PC-3 (cell line): Measurements from ENCODE around the gene EIF6. TPM values are rescaled to one million over a fixed set of nuclear protein-coding genes. Genes with fewer than 3 reads are reported as not detected.

Source experiments
- ATAC-seq: fragments of 200-7000 bp; cut with Tn5 transposase; 2 replicates; pipeline ENCODE4 v1.9.1; 2020; ENCODE audit warnings: mild to moderate bottlenecking, moderate library complexity
- BruUV-seq: library from RNA; stranded (reverse); fragments of 400-500 nt; replicated peaks from 2 replicates; lab custom pipeline; 2021; lab: Mats Ljungman, UMichigan
- CTCF ChIA-PET: fragments of 300-600 bp; sonication (Branson Sonifier 250); formaldehyde crosslinking; loops from one replicate; lab custom pipeline; 2022; ENCODE audit warnings: antibody characterized with exemption; lab: Charles Lee
- POLR2A ChIA-PET: fragments of 300-600 bp; sonication (Branson Sonifier 250); formaldehyde crosslinking; loops from one replicate; lab custom pipeline; 2022; ENCODE audit warnings: antibody characterized with exemption; ENCODE audit not compliant: unreplicated experiment; lab: Charles Lee
- DNase-seq: peaks from one replicate; pipeline ENCODE4 v3.0.0-alpha.2; 2015
- H2AFZ ChIP-seq: fragments of 300-600 bp; sonication (generic); 2 replicates; pipeline ENCODE4 v1.6.0; 2016; ENCODE audit warnings: antibody characterized with exemption, low read length
- H3F3A ChIP-seq: fragments of 300-600 bp; sonication (generic); one replicate; pipeline ENCODE4 v1.6.0; 2017; ENCODE audit warnings: antibody characterized with exemption, low read length, control low read depth, mild to moderate bottlenecking; ENCODE audit not compliant: unreplicated experiment
- H3K27ac ChIP-seq: fragments of 300-600 bp; sonication (generic); 2 replicates; pipeline ENCODE4 v1.5.1; 2016; ENCODE audit warnings: mild to moderate bottlenecking, low read length
- H3K27me3 ChIP-seq: fragments of 300-600 bp; sonication (generic); 2 replicates; pipeline ENCODE4 v1.6.1; 2016; ENCODE audit warnings: low read length, mixed read lengths
- H3K36me3 ChIP-seq: fragments of 300-600 bp; sonication (generic); 2 replicates; pipeline ENCODE4 v1.6.1; 2016; ENCODE audit warnings: low read depth, mixed run types, low read length, mixed read lengths
- H3K4me1 ChIP-seq: fragments of 300-600 bp; sonication (generic); 2 replicates; pipeline ENCODE4 v1.5.1; 2016; ENCODE audit warnings: low read length; ENCODE audit not compliant: insufficient read depth
- H3K4me2 ChIP-seq: fragments of 300-600 bp; sonication (generic); 2 replicates; pipeline ENCODE4 v1.6.0; 2016; ENCODE audit warnings: low read length
- H3K4me3 ChIP-seq: fragments of 300-600 bp; sonication (generic); 2 replicates; pipeline ENCODE4 v1.5.1; 2016; ENCODE audit warnings: mild to moderate bottlenecking, low read length, mixed read lengths
- H3K79me2 ChIP-seq: fragments of 300-600 bp; sonication (generic); 2 replicates; pipeline ENCODE4 v1.6.1; 2017; ENCODE audit warnings: low read length, mixed read lengths
- H3K9ac ChIP-seq: fragments of 300-600 bp; sonication (generic); 2 replicates; pipeline ENCODE4 v1.6.0; 2016; ENCODE audit warnings: mild to moderate bottlenecking, low read length
- H3K9me2 ChIP-seq: fragments of 300-600 bp; sonication (generic); replicated peaks from 2 replicates; pipeline ENCODE4 v1.6.1; 2016; ENCODE audit warnings: mixed run types, low read length, mixed read lengths
- H3K9me3 ChIP-seq: fragments of 300-600 bp; sonication (generic); 2 replicates; pipeline ENCODE4 v1.6.1; 2016; ENCODE audit warnings: low read length, mixed read lengths
- H4K20me1 ChIP-seq: fragments of 300-600 bp; sonication (generic); 2 replicates; pipeline ENCODE4 v1.6.1; 2016; ENCODE audit warnings: low read length, mixed read lengths
- EZH2 ChIP-seq: fragments of 300-600 bp; sonication (generic); IDR thresholded peaks from one replicate; pipeline ENCODE4 v1.6.1; 2017; ENCODE audit warnings: antibody characterized with exemption, mild to moderate bottlenecking, low read length; ENCODE audit not compliant: unreplicated experiment
- EZH2phosphoT487 ChIP-seq: fragments of 300-600 bp; sonication (generic); IDR thresholded peaks from 2 replicates; pipeline ENCODE4 v1.6.1; 2018; ENCODE audit warnings: mild to moderate bottlenecking, antibody characterized with exemption, low read length, borderline replicate concordance
- intact Hi-C: fragments of 100-400 bp; cut with micrococcal nuclease; formaldehyde crosslinking; loops from 2 replicates; pipeline ENCODE4 v1.9.0; 2023
- total RNA-seq: library from RNA; depleted of rRNA; stranded (reverse); fragments of >200 nt; gene quantifications from 2 replicates; pipeline ENCODE4 v1.2.3, GENCODE V29; 2014
- TF ChIP-seq, protein P1 (sequence below): fragments of 300-600 bp; sonication (generic); conservative IDR thresholded peaks from 2 replicates; pipeline ENCODE4 v1.5.1; 2017; ENCODE audit warnings: antibody characterized with exemption, low read depth, mild to moderate bottlenecking, low read length

The EIF6 gene
- total RNA-seq, 1 experiment from 2014 or later, result 292 TPM

DNA sequence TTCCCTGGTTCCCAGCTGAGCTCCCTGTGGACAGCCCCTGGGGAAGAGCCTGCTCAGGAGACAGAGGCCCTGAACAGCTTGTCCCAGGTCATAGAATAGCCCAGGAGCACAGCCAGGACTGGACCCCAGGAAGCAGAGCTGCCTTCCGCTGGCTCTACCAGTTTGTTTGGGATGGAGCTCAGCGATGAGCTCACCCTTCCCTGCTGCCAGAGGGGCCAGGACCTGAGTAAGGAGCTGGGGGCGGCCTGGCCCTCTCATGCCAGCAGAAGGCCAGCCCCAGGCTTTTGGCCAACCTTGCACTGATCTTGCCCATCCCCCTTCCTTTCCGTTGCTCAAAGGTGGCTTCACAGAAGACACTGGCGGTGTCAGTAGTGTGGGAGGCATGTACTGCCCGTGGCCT, 24.1 kb downstream of the EIF6 start:
- no peak for ATAC-seq

DNA sequence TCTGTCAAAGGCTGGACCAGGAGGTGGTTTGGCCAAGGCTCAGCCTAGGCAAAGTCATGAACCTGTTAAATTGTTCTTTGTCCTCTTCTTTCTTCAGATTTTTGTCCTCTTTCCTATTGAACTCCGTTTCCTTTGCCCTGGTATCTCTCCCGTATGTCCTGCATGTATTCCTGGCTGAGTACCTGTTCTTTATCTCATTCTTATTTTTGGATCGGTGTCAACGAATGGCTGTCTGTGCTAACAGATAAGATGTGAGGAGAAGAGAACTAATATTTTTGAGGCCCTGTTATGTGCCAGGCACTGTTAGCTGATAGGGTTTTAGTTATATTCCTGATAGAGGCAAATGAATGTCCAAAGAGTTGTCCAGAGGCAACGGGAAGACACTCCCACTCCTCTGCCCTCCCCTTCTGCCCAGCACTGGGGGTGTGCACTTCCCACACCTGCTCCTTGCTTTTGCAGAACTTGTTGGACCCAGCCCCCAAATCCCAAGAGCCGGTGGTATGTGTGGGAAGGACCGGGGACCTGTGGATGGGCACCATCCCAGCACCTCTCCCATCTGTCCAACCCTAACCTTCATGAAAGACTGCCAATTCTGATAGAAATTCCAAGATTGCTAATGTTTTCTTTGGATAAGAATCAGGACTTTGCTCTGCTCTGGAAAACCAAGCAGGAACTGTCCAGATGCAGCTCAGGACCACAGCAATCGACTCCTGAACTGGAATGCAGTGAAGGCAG, 27.2 kb downstream of the EIF6 start:
- CTCF ChIA-PET, result no interaction called here
- no peaks in the 10 kb centered on the region for H3K27me3 ChIP-seq
- no peak overlapping the region for H3K4me3 ChIP-seq
- H3K9me3 ChIP-seq, result no peaks in the 10 kb centered on the region
- TF ChIP-seq EZH2phosphoT487, result no peak
- no peak for TF ChIP-seq EZH2
- TF ChIP-seq, protein P1, sequence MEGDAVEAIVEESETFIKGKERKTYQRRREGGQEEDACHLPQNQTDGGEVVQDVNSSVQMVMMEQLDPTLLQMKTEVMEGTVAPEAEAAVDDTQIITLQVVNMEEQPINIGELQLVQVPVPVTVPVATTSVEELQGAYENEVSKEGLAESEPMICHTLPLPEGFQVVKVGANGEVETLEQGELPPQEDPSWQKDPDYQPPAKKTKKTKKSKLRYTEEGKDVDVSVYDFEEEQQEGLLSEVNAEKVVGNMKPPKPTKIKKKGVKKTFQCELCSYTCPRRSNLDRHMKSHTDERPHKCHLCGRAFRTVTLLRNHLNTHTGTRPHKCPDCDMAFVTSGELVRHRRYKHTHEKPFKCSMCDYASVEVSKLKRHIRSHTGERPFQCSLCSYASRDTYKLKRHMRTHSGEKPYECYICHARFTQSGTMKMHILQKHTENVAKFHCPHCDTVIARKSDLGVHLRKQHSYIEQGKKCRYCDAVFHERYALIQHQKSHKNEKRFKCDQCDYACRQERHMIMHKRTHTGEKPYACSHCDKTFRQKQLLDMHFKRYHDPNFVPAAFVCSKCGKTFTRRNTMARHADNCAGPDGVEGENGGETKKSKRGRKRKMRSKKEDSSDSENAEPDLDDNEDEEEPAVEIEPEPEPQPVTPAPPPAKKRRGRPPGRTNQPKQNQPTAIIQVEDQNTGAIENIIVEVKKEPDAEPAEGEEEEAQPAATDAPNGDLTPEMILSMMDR, result no peak
- H3K79me2 ChIP-seq, result no peaks in the 10 kb centered on the region
- ATAC-seq, result peak; percentile 60
- peak; percentile 8 for DNase-seq
- BruUV-seq, result no TSS peak
- intact Hi-C loops, result no loop called here
- no peak overlapping the region for H3K4me2 ChIP-seq
- H3K9me2 ChIP-seq, result no peaks in the 10 kb centered on the region
- no peak overlapping the region for H2AFZ ChIP-seq
- H3K4me1 ChIP-seq, result no peaks in the 10 kb centered on the region
- H3K36me3 ChIP-seq, result no peaks in the 10 kb centered on the region
- H3K9ac ChIP-seq, result no peak overlapping the region
- no peak overlapping the region for H3K27ac ChIP-seq
- no peaks in the 10 kb centered on the region for H4K20me1 ChIP-seq
- POLR2A ChIA-PET, result no interaction called here
- H3F3A ChIP-seq, result no peaks in the 10 kb centered on the region

More for the DNA sequence above, 24.1 kb downstream of the EIF6 start:
- POLR2A ChIA-PET, result no interaction called here
- H3K9me3 ChIP-seq, result no peaks in the 10 kb centered on the region
- H3K4me1 ChIP-seq, result peaks cover 19% of the 10 kb centered on the region
- H3K9ac ChIP-seq, result no peak overlapping the region
- CTCF ChIA-PET, result no interaction called here
- DNase-seq, result no peak
- no TSS peak for BruUV-seq
- H3F3A ChIP-seq, result no peaks in the 10 kb centered on the region
- TF ChIP-seq EZH2phosphoT487 (no peak), EZH2 (no peak)
- TF ChIP-seq, protein P1, result no peak
- no peak overlapping the region for H3K4me2 ChIP-seq
- H2AFZ ChIP-seq, result no peak overlapping the region
- no peaks in the 10 kb centered on the region for H3K9me2 ChIP-seq
- H3K27ac ChIP-seq, result no peak overlapping the region
- intact Hi-C loops, result loop anchor here (10.0 kb wide), 1 partner anchor 426 kb away; no protein-coding TSS in a partner anchor
- H3K79me2 ChIP-seq, result no peaks in the 10 kb centered on the region
- no peaks in the 10 kb centered on the region for H4K20me1 ChIP-seq
- H3K4me3 ChIP-seq, result no peak overlapping the region
- H3K27me3 ChIP-seq, result no peaks in the 10 kb centered on the region
- no peaks in the 10 kb centered on the region for H3K36me3 ChIP-seq

DNA sequence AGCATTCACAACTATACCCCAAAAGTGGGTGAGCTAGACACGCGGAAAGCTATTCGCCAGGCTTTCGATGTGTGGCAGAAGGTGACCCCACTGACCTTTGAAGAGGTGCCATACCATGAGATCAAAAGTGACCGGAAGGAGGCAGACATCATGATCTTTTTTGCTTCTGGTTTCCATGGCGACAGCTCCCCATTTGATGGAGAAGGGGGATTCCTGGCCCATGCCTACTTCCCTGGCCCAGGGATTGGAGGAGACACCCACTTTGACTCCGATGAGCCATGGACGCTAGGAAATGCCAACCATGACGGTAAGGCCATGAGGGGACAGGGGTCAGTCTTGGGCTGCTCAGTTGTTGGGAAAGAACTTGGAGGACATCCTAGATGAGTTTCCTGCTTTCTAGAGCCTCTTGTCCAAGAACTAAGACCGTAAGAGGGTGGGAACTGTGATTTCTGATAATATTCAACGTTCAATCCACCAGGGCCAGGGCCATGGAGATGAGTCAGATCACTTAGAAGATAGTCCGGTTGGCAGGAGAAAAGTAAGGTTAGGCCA, 30.0 kb downstream of the EIF6 start:
- TF ChIP-seq EZH2phosphoT487 (no peak), EZH2 (no peak)
- TF ChIP-seq, protein P1, result no peak
- H3K27me3 ChIP-seq, result no peaks in the 10 kb centered on the region
- ChIA-PET POLR2A (no interaction called here), CTCF (no interaction called here)
- no peak overlapping the region for H3K4me2 ChIP-seq
- H3K4me1 ChIP-seq, result no peaks in the 10 kb centered on the region
- no peaks in the 10 kb centered on the region for H3K9me2 ChIP-seq
- H3K4me3 ChIP-seq, result no peak overlapping the region
- no peak overlapping the region for H3K27ac ChIP-seq
- no peaks in the 10 kb centered on the region for H3K9me3 ChIP-seq
- no peaks in the 10 kb centered on the region for H3F3A ChIP-seq
- no peak overlapping the region for H3K9ac ChIP-seq
- no peak overlapping the region for H2AFZ ChIP-seq
- H3K36me3 ChIP-seq, result no peaks in the 10 kb centered on the region
- DNase-seq (no peak), ATAC-seq (no peak)
- no TSS peak for BruUV-seq
- intact Hi-C loops, result no loop called here
- no peaks in the 10 kb centered on the region for H4K20me1 ChIP-seq
- no peaks in the 10 kb centered on the region for H3K79me2 ChIP-seq
